NCI-H2029 treated with DMSO at 0.1 percent for 48 hours (cell line): Measurements from ENCODE around the gene ABCA1.
"Not testable (repeated sequence)": the region's sequence is repeated elsewhere in the genome, so short reads cannot be mapped to it uniquely, and the experiment has no call there.

Source experiments
- DNase-seq: peaks from one replicate; lab custom pipeline; 2025; lab: John Stamatoyannopoulos, UW

ABCA1 gene

GRCh38 chr9:104950838-104951237, 22.9 kb upstream of the ABCA1 start:
- no peak for DNase-seq

- no peak for DNase-seq
Measured at GRCh38 chr9:104948277-104948676, 20.3 kb upstream of the ABCA1 start.

GRCh38 chr9:104944871-104945270, 16.9 kb upstream of the ABCA1 start:
- no peak for DNase-seq

GRCh38 chr9:104944356-104944755, 16.4 kb upstream of the ABCA1 start:
- DNase-seq, result no peak

GRCh38 chr9:104941597-104941996, 13.6 kb upstream of the ABCA1 start:
- DNase-seq, result no peak

- no peak for DNase-seq
Measured at GRCh38 chr9:104936291-104936690, 8.3 kb upstream of the ABCA1 start.

GRCh38 chr9:104935501-104935810, 7.5 kb upstream of the ABCA1 start:
- not testable (repeated sequence) for DNase-seq

- no peak for DNase-seq
Measured at GRCh38 chr9:104934691-104935500, 6.9 kb upstream of the ABCA1 start.

GRCh38 chr9:104933091-104933490, 5.1 kb upstream of the ABCA1 start:
- not testable (repeated sequence) for DNase-seq

GRCh38 chr9:104931256-104931655, 3.3 kb upstream of the ABCA1 start:
- DNase-seq, result no peak

- no peak for DNase-seq
Measured at GRCh38 chr9:104927216-104927911, 591 bp downstream of the ABCA1 start.

GRCh38 chr9:104923740-104924139, 4.2 kb downstream of the ABCA1 start:
- no peak for DNase-seq

GRCh38 chr9:104923289-104923688, 4.7 kb downstream of the ABCA1 start:
- no peak for DNase-seq

GRCh38 chr9:104922748-104923147, 5.2 kb downstream of the ABCA1 start:
- not testable (repeated sequence) for DNase-seq

- DNase-seq, result no peak
Measured at GRCh38 chr9:104921067-104921741, 6.8 kb downstream of the ABCA1 start.

- no peak for DNase-seq
Measured at GRCh38 chr9:104915753-104916152, 12.2 kb downstream of the ABCA1 start.

GRCh38 chr9:104915049-104915448, 12.9 kb downstream of the ABCA1 start:
- DNase-seq, result no peak

- DNase-seq, result no peak
Measured at GRCh38 chr9:104914466-104914865, 13.5 kb downstream of the ABCA1 start.

GRCh38 chr9:104912606-104913005, 15.3 kb downstream of the ABCA1 start:
- DNase-seq, result no peak

- no peak for DNase-seq
Measured at GRCh38 chr9:104911032-104911607, 16.8 kb downstream of the ABCA1 start.

- DNase-seq, result no peak
Measured at GRCh38 chr9:104907278-104907951, 20.5 kb downstream of the ABCA1 start.
